ENCODE data around the gene DTD1.

GRCh38 chr20:18705910-18706309 is 118.1 kb downstream of the DTD1 start:
- TF ChIP-seq GATA3 (IDR thresholded peaks at IDR 0.05; ENCODE audit: low read depth, low read length) (no peak), GATA2 (IDR thresholded peaks at IDR 0.05; ENCODE audit: low read depth, low read length) (no peak)
